ENCODE data around the gene ZNF431.
"Not testable (repeated sequence)": the region's sequence is repeated elsewhere in the genome, so short reads cannot be mapped to it uniquely, and the experiment has no call there.

DNA sequence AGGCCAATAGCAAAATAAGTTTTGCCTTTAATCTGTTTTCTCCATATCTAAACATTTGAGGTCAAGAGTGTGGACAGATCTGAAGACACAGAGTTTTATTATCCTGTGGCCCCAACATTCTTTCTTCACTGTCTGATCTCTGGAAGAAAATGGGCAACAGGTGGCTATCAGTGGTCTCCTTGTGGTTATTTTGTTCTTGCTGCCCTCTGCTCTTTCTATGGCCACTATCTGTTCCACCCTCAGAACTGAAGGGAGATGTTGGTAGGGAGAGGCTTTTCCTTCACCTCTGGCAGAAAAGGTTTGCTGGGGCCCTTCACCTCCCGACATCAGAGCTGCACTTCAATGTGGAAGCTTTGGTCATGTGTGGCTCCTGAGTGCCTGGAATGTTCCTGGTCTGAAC lies 834 bp upstream of the ZNF431 start:
- TF ChIP-seq, protein P1, sequence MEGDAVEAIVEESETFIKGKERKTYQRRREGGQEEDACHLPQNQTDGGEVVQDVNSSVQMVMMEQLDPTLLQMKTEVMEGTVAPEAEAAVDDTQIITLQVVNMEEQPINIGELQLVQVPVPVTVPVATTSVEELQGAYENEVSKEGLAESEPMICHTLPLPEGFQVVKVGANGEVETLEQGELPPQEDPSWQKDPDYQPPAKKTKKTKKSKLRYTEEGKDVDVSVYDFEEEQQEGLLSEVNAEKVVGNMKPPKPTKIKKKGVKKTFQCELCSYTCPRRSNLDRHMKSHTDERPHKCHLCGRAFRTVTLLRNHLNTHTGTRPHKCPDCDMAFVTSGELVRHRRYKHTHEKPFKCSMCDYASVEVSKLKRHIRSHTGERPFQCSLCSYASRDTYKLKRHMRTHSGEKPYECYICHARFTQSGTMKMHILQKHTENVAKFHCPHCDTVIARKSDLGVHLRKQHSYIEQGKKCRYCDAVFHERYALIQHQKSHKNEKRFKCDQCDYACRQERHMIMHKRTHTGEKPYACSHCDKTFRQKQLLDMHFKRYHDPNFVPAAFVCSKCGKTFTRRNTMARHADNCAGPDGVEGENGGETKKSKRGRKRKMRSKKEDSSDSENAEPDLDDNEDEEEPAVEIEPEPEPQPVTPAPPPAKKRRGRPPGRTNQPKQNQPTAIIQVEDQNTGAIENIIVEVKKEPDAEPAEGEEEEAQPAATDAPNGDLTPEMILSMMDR (IDR thresholded peaks at IDR 0.05): not testable (repeated sequence)
- not testable (repeated sequence) for TF ChIP-seq POLR2A (IDR thresholded peaks at IDR 0.05)

Data from gastroesophageal sphincter (tissue), 3 donors.